SK-N-SH treated with all-trans-retinoic acid at 6 μM for 48 hours (cell line): ENCODE data around the gene UVRAG.

Source experiments
- ATAC-seq: fragments of 200-7000 bp; cut with Tn5 transposase; 3 replicates; pipeline ENCODE4 v1.9.1; 2020; ENCODE audit warnings: mild to moderate bottlenecking, moderate library complexity
- ARNTL ChIP-seq: fragments of 450-650 bp; formaldehyde crosslinking; IDR thresholded peaks from 2 replicates; pipeline ENCODE4 v1.5.0; 2020; ENCODE audit warnings: low read depth, mild to moderate bottlenecking, moderate library complexity, borderline replicate concordance
- CREB5 ChIP-seq: fragments of 250-450 bp; sonication (Bioruptor Pico); IDR thresholded peaks from 2 replicates; pipeline ENCODE4 v1.5.1; 2020; ENCODE audit warnings: low read depth, mild to moderate bottlenecking, moderate library complexity
- CSDC2 ChIP-seq: fragments of 250-450 bp; sonication (Bioruptor Pico); IDR thresholded peaks from 2 replicates; pipeline ENCODE4 v1.5.0; 2020; ENCODE audit warnings: mild to moderate bottlenecking, moderate library complexity
- CSRNP3 ChIP-seq: fragments of 250-450 bp; sonication (Bioruptor Pico); IDR thresholded peaks from 2 replicates; pipeline ENCODE4 v1.5.1; 2021; ENCODE audit warnings: mild to moderate bottlenecking, moderate library complexity
- ESRRG ChIP-seq: fragments of 250-450 bp; sonication (Bioruptor Pico); IDR thresholded peaks from 2 replicates; pipeline ENCODE4 v1.6.1; 2021; ENCODE audit warnings: mild to moderate bottlenecking
- GLIS3 ChIP-seq: fragments of 250-450 bp; sonication (Bioruptor Pico); IDR thresholded peaks from 2 replicates; pipeline ENCODE4 v1.5.0; 2020; ENCODE audit warnings: mild to moderate bottlenecking, moderate library complexity
- OSR1 ChIP-seq: fragments of 250-450 bp; sonication (Bioruptor Pico); IDR thresholded peaks from 2 replicates; pipeline ENCODE4 v1.8.0; 2022; ENCODE audit warnings: moderate library complexity, mild to moderate bottlenecking, inconsistent platforms
- POU6F1 ChIP-seq: fragments of 250-450 bp; sonication (Bioruptor Pico); IDR thresholded peaks from 2 replicates; pipeline ENCODE4 v1.8.0; 2021; ENCODE audit warnings: low read depth, mild to moderate bottlenecking, moderate library complexity, borderline replicate concordance
- PPARA ChIP-seq: fragments of 250-450 bp; sonication (Bioruptor Pico); IDR thresholded peaks from 2 replicates; pipeline ENCODE4 v1.5.0; 2020; ENCODE audit warnings: mild to moderate bottlenecking, borderline replicate concordance
- RARB ChIP-seq: fragments of 250-450 bp; sonication (Bioruptor Pico); IDR thresholded peaks from 2 replicates; pipeline ENCODE4 v1.8.0; 2021; ENCODE audit warnings: mild to moderate bottlenecking, moderate library complexity
- SNAI2 ChIP-seq: fragments of 250-450 bp; sonication (Bioruptor Pico); IDR thresholded peaks from 2 replicates; pipeline ENCODE4 v1.5.0; 2020; ENCODE audit warnings: mild to moderate bottlenecking, moderate library complexity
- TOX ChIP-seq: fragments of 250-450 bp; sonication (Bioruptor Pico); IDR thresholded peaks from 2 replicates; pipeline ENCODE4 v1.8.0; 2021; ENCODE audit warnings: mild to moderate bottlenecking, moderate library complexity, borderline replicate concordance
- TSHZ2 ChIP-seq: fragments of 250-450 bp; sonication (Bioruptor Pico); IDR thresholded peaks from 2 replicates; pipeline ENCODE4 v1.5.0; 2020; ENCODE audit warnings: mild to moderate bottlenecking, moderate library complexity
- ZC3H10 ChIP-seq: fragments of 250-450 bp; sonication (Bioruptor Pico); IDR thresholded peaks from 2 replicates; pipeline ENCODE4 v1.5.1; 2021; ENCODE audit warnings: mild to moderate bottlenecking, moderate library complexity
- ZFP3 ChIP-seq: fragments of 250-450 bp; sonication (Bioruptor Pico); IDR thresholded peaks from 2 replicates; pipeline ENCODE4 v1.5.0; 2020; ENCODE audit warnings: mild to moderate bottlenecking, moderate library complexity
- ZFP30 ChIP-seq: fragments of 450-650 bp; formaldehyde crosslinking; IDR thresholded peaks from 2 replicates; pipeline ENCODE4 v1.5.0; 2022; ENCODE audit warnings: mild to moderate bottlenecking, moderate library complexity
- ZNF565 ChIP-seq: fragments of 450-650 bp; formaldehyde crosslinking; conservative IDR thresholded peaks from 2 replicates; pipeline ENCODE4 v1.5.0; 2020; ENCODE audit warnings: low read depth, mild to moderate bottlenecking, moderate library complexity
- ZNF70 ChIP-seq: fragments of 450-650 bp; formaldehyde crosslinking; IDR thresholded peaks from 2 replicates; pipeline ENCODE4 v1.5.0; 2020; ENCODE audit warnings: mild to moderate bottlenecking, moderate library complexity

Gene UVRAG

GRCh38 chr11:76085270-76085669 is 270.3 kb downstream of the UVRAG start:
- ATAC-seq: no peak
- TF ChIP-seq ZFP30 (CRISPR knock-in tag) (no peak), TSHZ2 (CRISPR knock-in tag) (no peak), GLIS3 (no peak), ZNF70 (no peak), ZNF565 (CRISPR knock-in tag) (no peak), CSDC2 (CRISPR knock-in tag) (no peak), ZFP3 (CRISPR knock-in tag) (no peak), POU6F1 (CRISPR knock-in tag) (no peak), SNAI2 (no peak), CSRNP3 (CRISPR knock-in tag) (no peak), OSR1 (CRISPR knock-in tag) (no peak), RARB (CRISPR knock-in tag) (no peak)

GRCh38 chr11:76086743-76087635 is 272.0 kb downstream of the UVRAG start:
- TF ChIP-seq POU6F1 (CRISPR knock-in tag) (no peak), TOX (CRISPR knock-in tag) (no peak), ARNTL (no peak), ESRRG (CRISPR knock-in tag) (no peak), SNAI2 (no peak), CREB5 (CRISPR knock-in tag) (no peak), ZNF565 (CRISPR knock-in tag) (no peak), PPARA (CRISPR knock-in tag) (no peak), OSR1 (CRISPR knock-in tag) (no peak), ZC3H10 (no peak), ZNF70 (no peak), TSHZ2 (CRISPR knock-in tag) (no peak)
- ATAC-seq: no peak
